ENCODE measurements around the gene CCDC122.

CCDC122 gene

GRCh38 chr13:43918636-43919035 lies 39.1 kb upstream of the CCDC122 start:
- no peak overlapping the region for H3K9ac ChIP-seq (ENCODE audit: low read length)
- H3K9me3 ChIP-seq (ENCODE audit: low read length): no peaks in the 10 kb centered on the region
- H3F3A ChIP-seq (ENCODE audit: insufficient read depth, low read length): no peaks in the 10 kb centered on the region
- no peaks in the 10 kb centered on the region for H3K4me1 ChIP-seq (ENCODE audit: insufficient read depth, low read length, severe bottlenecking)
- no peak overlapping the region for H3K4me3 ChIP-seq (ENCODE audit: low read depth, low read length, poor library complexity, severe bottlenecking)
- H3K27ac ChIP-seq (ENCODE audit: low read depth, low read length, poor library complexity, severe bottlenecking): no peak overlapping the region
- H3K79me2 ChIP-seq (ENCODE audit: insufficient read depth, low read length): no peaks in the 10 kb centered on the region
- H3K27me3 ChIP-seq (ENCODE audit: insufficient read depth, low read length): no peaks in the 10 kb centered on the region
- no peaks in the 10 kb centered on the region for H4K20me1 ChIP-seq (ENCODE audit: insufficient read depth, low read length)
- no peaks in the 10 kb centered on the region for H3K36me3 ChIP-seq (ENCODE audit: insufficient read depth, low read length)
- TF ChIP-seq EZH2 (IDR thresholded peaks at IDR 0.05; ENCODE audit: borderline replicate concordance, low read length): no peak
- no peak for TF ChIP-seq CTCF (IDR thresholded peaks at IDR 0.05; ENCODE audit: low read length)
- no peaks in the 10 kb centered on the region for H3K9me2 ChIP-seq (ENCODE audit: low read depth, low read length)
- H3K4me2 ChIP-seq (ENCODE audit: low read length): no peak overlapping the region
- no peak overlapping the region for H2AFZ ChIP-seq (ENCODE audit: low read length)

DNA sequence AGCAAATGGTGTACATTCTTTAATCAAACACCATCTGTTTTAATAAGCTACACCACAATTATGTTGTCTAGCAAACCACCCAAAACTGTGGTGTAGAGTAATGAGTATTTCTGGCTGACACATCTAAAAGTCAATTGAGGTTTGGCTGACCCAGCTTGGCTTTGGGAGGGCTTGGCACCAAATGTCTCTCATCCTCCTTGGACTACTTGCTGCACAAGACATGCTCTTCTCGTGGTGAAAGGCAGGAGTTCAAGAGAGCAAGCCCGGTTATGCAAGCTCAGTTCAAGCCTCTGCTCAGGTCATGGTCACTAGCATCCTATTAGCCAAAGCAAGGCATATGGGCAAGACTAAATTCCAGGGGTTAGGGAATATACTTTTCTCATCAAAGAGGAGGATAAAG lies 37.3 kb upstream of the CCDC122 start:
- Histone ChIP-seq H3F3A (ENCODE audit: insufficient read depth, low read length) (no peaks in the 10 kb centered on the region), H3K36me3 (ENCODE audit: insufficient read depth, low read length) (no peaks in the 10 kb centered on the region), H2AFZ (ENCODE audit: low read length) (no peak overlapping the region), H3K27ac (ENCODE audit: low read depth, low read length, poor library complexity, severe bottlenecking) (no peak overlapping the region), H3K27me3 (ENCODE audit: insufficient read depth, low read length) (no peaks in the 10 kb centered on the region), H3K79me2 (ENCODE audit: insufficient read depth, low read length) (no peaks in the 10 kb centered on the region), H3K4me3 (ENCODE audit: low read depth, low read length, poor library complexity, severe bottlenecking) (no peak overlapping the region), H3K9me2 (ENCODE audit: low read depth, low read length) (no peaks in the 10 kb centered on the region), H3K4me1 (ENCODE audit: insufficient read depth, low read length, severe bottlenecking) (no peaks in the 10 kb centered on the region), H3K4me2 (ENCODE audit: low read length) (no peak overlapping the region), H3K9me3 (ENCODE audit: low read length) (no peaks in the 10 kb centered on the region), H4K20me1 (ENCODE audit: insufficient read depth, low read length) (no peaks in the 10 kb centered on the region), H3K9ac (ENCODE audit: low read length) (no peak overlapping the region)
- TF ChIP-seq CTCF (IDR thresholded peaks at IDR 0.05; ENCODE audit: low read length) (no peak), EZH2 (IDR thresholded peaks at IDR 0.05; ENCODE audit: borderline replicate concordance, low read length) (no peak)

DNA sequence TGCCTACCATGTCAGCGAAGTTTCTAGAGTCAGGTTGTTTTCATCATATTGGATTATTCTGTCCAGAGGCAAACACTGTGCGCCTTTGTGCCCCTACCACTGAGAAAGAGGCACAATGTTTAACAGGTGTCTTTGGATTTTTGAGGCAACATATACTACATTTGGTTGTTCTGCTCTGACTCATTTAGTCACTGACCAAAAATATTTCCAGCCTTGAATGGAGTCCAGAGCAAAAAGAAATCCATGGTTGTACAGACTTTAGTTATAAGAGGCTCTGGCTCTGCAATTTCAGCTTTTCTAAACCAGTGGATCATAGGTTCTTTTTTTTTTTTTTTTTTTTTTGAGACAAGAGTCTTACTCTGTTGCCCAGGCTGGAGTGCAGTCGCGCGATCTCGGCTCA lies 35.9 kb upstream of the CCDC122 start:
- Histone ChIP-seq H3F3A (ENCODE audit: insufficient read depth, low read length) (no peaks in the 10 kb centered on the region), H3K9me3 (ENCODE audit: low read length) (no peaks in the 10 kb centered on the region), H3K4me2 (ENCODE audit: low read length) (no peak overlapping the region), H3K9ac (ENCODE audit: low read length) (no peak overlapping the region), H3K27me3 (ENCODE audit: insufficient read depth, low read length) (no peaks in the 10 kb centered on the region), H3K4me1 (ENCODE audit: insufficient read depth, low read length, severe bottlenecking) (no peaks in the 10 kb centered on the region), H3K4me3 (ENCODE audit: low read depth, low read length, poor library complexity, severe bottlenecking) (no peak overlapping the region), H3K27ac (ENCODE audit: low read depth, low read length, poor library complexity, severe bottlenecking) (no peak overlapping the region), H4K20me1 (ENCODE audit: insufficient read depth, low read length) (no peaks in the 10 kb centered on the region), H2AFZ (ENCODE audit: low read length) (no peak overlapping the region), H3K36me3 (ENCODE audit: insufficient read depth, low read length) (no peaks in the 10 kb centered on the region), H3K79me2 (ENCODE audit: insufficient read depth, low read length) (no peaks in the 10 kb centered on the region), H3K9me2 (ENCODE audit: low read depth, low read length) (no peaks in the 10 kb centered on the region)
- no peak for TF ChIP-seq EZH2 (IDR thresholded peaks at IDR 0.05; ENCODE audit: borderline replicate concordance, low read length)
- no peak for TF ChIP-seq CTCF (IDR thresholded peaks at IDR 0.05; ENCODE audit: low read length)

All from OCI-LY1 (cell line).